Fibroblast of villous mesenchyme (primary cell): Measurements from ENCODE around the gene AARS2. TPM values are rescaled to one million over a fixed set of nuclear protein-coding genes. Genes with fewer than 3 reads are reported as not detected.
A peak's percentile ranks its signal among the peaks of the same experiment; 100 is the strongest.

ENCODE experiments used
- DNase-seq: peaks from one replicate; pipeline ENCODE4 v3.0.0-alpha.2; 2010; ENCODE audit warnings: low read depth
- H3K4me3 ChIP-seq: 2 replicates; pipeline ENCODE4 v1.5.1; 2011; ENCODE audit warnings: low read depth, mild to moderate bottlenecking, low read length
- total RNA-seq: library from RNA; depleted of rRNA; stranded (reverse); fragments of >200 nt; gene quantifications from 2 replicates; pipeline ENCODE4 v1.2.3, GENCODE V29; 2012
- TF ChIP-seq, protein P1 (sequence below): IDR thresholded peaks from 2 replicates; pipeline ENCODE4 v1.5.1; 2012; ENCODE audit warnings: low read depth, mild to moderate bottlenecking, low read length; ENCODE audit not compliant: insufficient read depth

The AARS2 gene
- total RNA-seq, 1 donor = 16.0 TPM

DNA sequence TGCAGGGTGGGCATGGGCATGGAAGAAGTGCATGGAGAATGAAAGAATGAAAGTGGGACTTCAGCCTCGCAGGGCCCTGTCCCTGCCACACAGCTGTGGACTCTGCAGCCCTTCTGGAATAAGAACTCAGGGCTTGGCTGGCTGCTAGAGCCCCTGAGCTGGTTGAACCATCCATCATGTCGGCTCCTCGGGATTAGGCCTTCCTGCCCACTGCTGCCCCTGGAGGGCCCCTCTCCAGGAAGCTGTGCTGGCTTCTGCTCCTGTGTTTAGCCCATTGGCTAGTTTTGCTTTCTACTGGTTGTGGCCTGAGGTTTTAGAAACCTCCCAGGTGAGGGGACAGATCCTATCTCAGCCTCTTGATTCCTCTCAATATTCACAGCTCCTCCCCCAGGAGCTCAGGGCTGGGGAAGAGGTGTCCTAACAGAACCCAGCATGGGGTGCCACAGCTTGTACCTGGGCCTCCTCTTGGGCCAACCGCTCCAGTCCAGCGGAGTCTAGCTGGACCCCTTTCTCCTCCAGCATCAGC, 7.9 kb downstream of the AARS2 start:
- no peak overlapping the region for H3K4me3 ChIP-seq
- TF ChIP-seq, protein P1, sequence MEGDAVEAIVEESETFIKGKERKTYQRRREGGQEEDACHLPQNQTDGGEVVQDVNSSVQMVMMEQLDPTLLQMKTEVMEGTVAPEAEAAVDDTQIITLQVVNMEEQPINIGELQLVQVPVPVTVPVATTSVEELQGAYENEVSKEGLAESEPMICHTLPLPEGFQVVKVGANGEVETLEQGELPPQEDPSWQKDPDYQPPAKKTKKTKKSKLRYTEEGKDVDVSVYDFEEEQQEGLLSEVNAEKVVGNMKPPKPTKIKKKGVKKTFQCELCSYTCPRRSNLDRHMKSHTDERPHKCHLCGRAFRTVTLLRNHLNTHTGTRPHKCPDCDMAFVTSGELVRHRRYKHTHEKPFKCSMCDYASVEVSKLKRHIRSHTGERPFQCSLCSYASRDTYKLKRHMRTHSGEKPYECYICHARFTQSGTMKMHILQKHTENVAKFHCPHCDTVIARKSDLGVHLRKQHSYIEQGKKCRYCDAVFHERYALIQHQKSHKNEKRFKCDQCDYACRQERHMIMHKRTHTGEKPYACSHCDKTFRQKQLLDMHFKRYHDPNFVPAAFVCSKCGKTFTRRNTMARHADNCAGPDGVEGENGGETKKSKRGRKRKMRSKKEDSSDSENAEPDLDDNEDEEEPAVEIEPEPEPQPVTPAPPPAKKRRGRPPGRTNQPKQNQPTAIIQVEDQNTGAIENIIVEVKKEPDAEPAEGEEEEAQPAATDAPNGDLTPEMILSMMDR = no peak
- no peak for DNase-seq

DNA sequence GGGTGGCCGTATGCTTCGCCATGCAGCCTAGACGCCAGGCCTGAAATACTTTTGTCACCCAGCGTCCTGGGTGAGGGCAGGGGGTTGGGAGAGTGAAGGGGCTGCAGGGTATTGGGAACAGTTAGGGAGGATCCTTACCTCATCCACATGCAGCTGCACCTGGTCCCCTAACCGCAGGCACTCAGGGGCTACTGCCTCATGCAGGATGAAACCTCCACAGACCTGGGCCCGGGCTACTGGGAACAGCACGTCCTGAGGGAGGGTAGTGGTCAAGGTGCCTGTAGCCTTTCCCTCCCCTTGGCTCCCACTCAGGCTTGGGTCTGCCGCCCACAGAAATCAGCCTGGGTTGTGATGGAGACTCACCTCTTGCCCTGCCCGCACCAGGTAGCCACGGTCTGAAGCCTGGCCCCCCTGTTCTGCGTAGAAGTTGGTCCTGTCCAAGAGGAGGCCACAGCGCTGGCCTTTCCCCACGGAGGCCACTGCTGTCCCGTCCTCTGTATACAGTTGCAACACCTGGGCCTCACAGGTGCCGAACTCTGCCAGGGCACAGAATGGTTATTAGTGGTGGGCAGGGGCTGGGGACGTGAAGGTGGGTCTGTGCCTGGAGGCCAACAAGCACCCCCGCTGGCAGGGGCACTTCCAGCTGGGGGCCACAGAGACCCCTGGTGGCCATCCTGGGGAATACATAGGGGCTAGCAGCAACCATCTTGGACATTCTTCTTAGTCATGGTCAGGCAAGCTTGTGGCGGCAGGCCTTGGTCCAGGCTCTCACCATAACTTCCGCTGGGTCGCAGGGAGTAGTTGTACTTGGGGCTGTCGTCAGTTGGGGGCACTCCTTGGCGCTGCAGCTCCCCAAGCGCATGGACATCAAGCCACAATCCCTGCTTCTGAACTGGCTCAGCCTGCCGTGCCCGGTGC, 8.6 kb downstream of the AARS2 start:
- no peak overlapping the region for H3K4me3 ChIP-seq
- TF ChIP-seq, protein P1 = peak; percentile 88
- peak; percentile 29 for DNase-seq

DNA sequence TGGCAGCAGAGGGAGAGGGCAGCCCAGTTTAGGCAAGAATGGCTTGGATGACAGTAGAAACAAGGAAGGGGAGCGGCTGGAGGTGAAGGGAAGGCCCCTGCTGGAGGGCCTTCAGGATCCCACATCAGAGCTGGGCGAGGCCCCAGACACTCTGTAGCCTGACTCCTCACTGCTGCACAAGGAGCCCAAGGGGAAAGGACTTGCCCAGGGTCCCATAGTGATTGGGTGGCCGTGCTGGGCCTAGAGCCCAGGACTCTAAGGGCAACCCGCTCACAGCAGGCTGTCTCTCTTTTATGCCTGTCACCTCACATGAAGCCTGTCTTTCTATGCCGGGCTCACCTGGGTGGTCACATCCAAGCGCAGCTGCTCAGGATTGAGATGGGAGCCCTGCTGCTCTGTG, 9.3 kb downstream of the AARS2 start:
- TF ChIP-seq, protein P1 = no peak
- DNase-seq = no peak
- no peak overlapping the region for H3K4me3 ChIP-seq

DNA sequence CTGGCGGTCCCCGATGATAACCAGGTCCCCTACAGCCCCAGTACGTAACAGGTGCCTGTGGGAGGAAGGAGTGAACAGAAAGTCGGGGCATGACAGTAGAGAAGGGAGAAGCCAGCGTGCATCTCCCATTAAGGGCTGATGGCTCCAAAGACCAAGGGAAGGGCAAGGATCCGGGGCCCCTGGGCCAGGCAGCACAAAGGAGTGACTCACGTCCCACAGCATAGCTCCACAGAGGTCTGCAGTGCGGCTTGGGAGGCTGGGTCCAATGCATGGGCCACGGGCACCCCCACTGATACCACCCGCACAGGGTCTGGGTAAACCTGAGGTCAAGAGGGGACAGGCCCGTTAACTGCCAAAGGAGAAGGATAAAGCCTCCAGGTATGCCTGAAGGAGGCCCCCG, 10.3 kb downstream of the AARS2 start:
- no peak overlapping the region for H3K4me3 ChIP-seq
- TF ChIP-seq, protein P1 = no peak
- DNase-seq = no peak

DNA sequence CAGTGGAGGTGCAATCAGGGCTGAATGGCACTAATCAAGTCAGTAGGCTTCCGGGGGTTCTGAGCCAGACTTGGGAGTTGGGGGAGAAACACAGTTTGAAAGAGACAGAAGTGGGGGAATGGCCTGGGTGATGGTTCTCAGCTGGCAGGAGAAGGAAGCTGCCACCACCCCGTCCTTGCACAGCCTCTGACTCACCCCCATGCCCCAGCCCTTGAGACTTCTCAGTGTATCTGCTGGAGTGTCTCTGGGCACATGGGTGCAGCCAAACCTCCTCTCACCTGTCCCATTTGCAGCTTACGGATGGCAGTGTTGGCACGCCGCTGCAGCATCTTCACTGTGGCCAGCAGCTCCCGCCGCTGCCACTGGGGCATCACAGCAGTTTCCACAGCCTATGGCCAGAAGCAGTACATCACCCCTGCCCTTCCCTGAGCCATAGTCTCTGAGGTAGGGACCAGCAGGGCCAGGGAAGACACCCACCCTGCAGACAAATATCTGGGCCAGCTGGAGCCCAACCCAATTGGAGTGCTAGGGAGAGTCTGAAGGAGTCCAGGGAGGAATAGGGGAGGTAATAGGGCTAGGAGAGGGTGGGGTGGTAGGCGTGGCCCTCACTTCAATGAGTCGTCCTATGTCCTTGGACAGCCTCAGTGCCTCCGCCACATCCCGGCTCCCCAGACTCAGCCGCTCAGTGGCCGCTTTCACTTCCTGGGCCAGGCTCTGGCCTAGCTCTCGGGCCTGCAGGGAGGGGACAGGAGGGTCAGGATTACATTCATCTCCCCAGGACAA, 11.2 kb downstream of the AARS2 start:
- no peak for DNase-seq
- TF ChIP-seq, protein P1 = no peak

DNA sequence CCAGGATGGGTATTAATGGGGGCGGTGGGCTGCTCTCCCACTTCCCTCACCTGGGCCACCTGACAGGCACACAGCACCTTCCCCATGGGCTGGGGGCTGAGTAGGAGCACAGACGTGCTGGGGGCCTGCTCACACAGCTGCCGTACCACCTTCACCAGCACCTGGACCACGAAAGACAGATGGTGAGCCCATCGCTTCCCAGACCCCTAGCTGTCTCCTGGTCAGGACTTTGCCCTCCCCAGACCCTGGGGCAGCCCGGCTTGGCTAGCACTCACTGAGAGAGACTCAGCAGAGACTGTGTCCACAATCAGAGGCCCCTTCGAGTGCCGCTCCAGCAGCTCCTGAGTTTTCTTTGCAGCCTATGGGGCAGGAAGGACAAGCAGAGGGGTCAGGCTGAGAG, 12.0 kb downstream of the AARS2 start:
- no peak for DNase-seq
- no peak overlapping the region for H3K4me3 ChIP-seq
- TF ChIP-seq, protein P1 = no peak

More for the DNA sequence above, 11.2 kb downstream of the AARS2 start:
- no peak overlapping the region for H3K4me3 ChIP-seq
